ENCODE data around the gene ZNF516.
A peak's percentile ranks its signal among the peaks of the same experiment; 100 is the strongest.

The ZNF516 gene

GRCh38 chr18:76419811-76420210, 75.2 kb downstream of the ZNF516 start:
- no peak for DNase-seq (ENCODE audit: low read depth)

- DNase-seq (ENCODE audit: low read depth): peak; percentile 32
Observed at GRCh38 chr18:76416911-76417310, 78.1 kb downstream of the ZNF516 start.

DNA sequence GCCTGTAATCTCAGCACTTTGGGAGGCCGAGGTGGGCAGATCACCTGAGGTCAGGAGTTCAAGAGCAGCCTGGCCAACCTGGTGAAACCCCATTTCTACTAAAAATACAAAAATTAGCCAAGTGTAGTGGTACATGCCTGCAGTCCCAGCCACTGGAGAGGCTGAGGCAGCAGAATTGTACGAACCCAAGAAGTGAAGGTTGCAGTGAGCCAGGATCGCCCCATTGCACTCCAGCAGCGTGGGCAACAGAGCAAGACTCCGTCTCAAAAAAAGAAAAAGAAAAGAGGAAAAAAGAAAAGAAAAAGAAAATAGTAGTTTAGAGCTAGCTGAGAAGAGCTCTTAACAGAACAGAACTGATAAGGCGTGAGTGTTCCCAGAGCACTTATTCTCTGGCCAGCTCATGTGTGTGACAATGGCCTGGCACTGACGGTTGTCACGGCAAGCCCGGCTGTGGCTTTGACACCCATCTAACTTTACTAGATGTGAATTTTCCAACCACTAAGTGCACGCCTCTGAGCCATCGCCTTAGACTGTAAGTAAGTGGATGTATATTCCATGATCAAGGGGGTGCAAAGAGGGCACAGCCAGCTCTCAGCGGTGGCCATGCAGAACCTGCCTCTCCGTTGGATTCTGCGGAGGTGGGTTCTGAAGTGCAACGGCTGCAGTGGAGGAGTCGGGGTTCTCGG, 80.0 kb downstream of the ZNF516 start:
- DNase-seq (ENCODE audit: low read depth): no peak

DNA sequence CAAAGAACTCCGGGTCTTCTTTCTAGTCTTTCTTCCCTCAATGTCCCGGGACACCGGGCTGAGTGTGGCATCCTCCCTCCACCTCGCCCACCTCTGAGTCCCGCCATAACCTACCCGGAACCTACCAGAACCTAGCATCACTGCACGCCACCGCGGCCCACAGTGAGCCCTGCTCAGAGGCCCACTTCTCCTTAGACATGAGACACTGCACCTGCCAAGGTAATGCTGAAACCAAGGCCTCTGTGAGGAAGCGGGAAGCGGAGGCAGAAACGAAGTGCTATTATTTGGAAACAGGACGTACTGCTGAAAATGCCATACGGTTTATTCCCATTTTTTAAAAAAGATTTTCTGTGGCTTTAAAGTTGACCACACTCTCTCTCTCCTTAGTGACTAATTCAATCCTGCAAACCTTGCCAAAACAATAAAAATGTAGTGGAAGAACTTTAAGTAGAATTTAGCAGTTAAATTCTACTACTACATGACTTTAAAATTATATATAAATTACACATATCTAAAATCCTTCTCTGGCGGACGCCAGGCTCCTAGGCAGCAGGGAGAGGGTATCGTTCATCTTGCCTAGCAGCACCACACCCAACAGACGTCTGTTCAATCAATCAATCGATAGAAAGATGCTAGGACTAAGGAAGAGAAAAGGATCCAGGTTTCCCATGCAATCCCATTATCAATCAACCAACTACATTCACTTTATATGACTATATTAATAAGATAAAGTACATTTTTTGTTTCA, 82.0 kb downstream of the ZNF516 start:
- no peak for DNase-seq (ENCODE audit: low read depth)

DNA sequence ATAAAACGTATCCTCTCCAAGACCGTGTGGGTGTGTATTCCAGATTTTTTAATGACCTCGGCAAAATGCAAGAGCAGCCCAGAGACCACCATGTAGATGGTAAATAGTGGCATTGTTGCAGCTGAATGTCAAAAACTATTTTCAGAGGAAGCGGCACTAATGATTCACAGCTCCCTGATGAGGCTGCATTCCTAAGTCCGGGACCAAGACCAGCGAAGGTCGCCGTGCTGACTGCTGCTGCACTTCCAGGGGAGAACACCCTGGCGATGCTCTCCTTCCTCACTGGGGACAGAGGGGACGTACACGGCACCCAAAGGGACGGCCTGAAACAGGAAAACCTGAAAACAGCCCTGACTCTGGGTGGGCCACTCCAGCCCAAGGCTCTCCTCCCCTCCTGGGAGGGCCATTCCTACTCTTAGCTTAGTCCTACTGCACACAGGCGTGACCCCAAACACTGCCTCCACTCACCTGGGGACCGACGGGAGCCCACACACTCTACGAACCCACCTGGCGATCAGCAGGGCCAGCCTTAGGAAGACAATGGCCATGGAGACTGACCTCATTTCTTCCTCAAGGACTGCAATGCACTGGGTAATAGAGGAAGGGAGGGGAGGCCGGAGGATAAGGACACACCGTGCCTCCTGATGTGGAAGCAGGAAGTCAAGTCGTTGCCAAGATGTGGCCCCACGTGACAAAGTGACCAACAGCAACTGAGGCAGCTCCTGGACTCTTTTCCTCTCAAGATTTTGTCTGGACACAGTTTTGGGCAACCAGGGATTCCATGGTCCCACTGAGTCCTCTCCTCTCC, 82.8 kb downstream of the ZNF516 start:
- no peak for DNase-seq (ENCODE audit: low read depth)

DNA sequence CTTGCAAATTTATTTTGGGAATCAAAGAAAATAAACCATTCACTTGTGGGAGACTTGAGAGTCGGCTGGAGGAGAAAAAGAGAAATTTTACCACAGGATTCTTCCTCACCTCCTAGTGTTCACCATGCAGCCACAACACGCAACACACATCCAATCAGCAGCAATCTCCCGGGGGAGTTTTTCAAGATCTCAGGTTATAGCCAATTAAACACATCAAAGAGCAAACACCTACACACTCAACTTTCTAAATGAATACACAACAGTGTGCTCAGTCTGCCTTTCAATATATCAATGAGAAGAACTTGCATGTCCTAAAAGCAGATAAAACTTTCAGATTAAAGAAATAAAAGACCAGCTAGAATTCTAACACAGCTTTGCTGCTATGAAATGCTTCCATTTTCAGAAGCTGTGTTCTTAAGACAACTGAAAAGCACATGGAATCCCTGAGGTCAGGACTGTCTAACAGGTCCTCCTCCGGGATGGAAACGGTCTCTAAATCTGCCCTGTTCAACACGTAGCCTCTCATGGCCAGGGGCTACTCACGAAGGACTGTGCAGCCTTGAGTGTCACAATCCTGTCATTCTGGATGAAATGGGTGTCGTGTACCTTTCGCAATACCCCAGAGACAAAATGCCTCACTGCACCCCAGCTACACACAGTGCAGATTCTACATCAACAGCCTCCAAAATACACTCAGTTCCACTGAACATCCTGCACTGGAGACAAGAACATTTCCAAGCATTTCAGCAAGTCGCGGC, 84.2 kb downstream of the ZNF516 start:
- no peak for DNase-seq (ENCODE audit: low read depth)

DNA sequence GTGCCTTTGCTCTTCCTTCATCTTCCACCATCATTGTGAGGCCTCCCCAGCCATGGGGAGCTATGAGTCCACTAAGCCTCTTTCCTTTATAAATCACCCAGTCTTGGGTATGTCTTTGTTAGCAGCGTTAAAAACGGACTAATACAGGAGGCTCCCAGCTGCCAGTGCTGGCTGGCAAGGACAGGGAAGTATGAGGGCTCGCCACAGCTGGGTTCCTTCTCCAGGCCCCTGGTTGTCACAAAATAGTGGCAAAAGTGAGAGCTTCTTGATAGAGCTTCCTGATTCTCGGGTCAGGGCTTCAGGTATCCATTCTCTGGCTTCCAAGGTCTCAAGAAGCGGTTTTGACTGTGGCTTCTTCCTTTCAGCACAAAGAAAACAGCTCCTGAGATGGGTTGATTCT, 85.0 kb downstream of the ZNF516 start:
- DNase-seq (ENCODE audit: low read depth): no peak

GRCh38 chr18:76408480-76409067, 86.5 kb downstream of the ZNF516 start:
- DNase-seq (ENCODE audit: low read depth): no peak

- DNase-seq (ENCODE audit: low read depth): no peak
Observed at GRCh38 chr18:76407681-76408080, 87.4 kb downstream of the ZNF516 start.

GRCh38 chr18:76406791-76407190, 88.3 kb downstream of the ZNF516 start:
- DNase-seq (ENCODE audit: low read depth): no peak

DNA sequence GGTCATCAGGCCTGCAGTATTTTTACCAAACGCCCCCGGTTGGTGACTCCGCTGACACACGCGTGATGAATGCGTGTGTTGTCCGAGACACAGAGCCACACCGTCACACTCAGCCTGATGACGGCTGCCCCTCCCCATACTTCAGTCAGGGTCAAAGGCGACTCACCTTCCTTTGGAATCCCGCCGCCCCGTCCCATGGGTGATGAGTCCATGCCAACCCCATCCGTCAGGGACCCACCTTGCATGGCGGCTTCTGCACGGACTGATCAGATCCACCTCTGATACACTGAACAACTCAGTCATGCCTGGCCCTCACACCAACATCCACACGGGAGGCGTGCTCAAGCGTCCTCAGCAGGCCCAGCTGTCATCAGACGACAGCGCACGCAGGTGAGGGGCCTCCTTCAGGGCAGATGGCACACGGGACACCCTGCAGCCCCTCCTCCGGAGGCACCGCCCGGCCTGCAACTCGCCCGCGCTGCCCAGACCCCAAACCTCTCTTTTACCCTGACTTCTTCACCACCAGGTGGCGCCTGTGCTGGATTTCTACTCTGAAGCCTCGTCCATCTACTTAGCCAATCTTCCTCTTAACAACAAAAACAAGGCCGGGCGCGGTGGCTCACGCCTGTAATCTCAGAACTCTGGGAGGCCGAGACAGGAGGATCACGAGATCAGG, 89.2 kb downstream of the ZNF516 start:
- peak; percentile 22 for DNase-seq (ENCODE audit: low read depth)

- DNase-seq (ENCODE audit: low read depth): no peak
Observed at GRCh38 chr18:76405280-76405679, 89.8 kb downstream of the ZNF516 start.

- no peak for DNase-seq (ENCODE audit: low read depth)
Observed at GRCh38 chr18:76404345-76404831, 90.7 kb downstream of the ZNF516 start.

GRCh38 chr18:76402026-76402990, 92.7 kb downstream of the ZNF516 start:
- DNase-seq (ENCODE audit: low read depth): no peak

DNA sequence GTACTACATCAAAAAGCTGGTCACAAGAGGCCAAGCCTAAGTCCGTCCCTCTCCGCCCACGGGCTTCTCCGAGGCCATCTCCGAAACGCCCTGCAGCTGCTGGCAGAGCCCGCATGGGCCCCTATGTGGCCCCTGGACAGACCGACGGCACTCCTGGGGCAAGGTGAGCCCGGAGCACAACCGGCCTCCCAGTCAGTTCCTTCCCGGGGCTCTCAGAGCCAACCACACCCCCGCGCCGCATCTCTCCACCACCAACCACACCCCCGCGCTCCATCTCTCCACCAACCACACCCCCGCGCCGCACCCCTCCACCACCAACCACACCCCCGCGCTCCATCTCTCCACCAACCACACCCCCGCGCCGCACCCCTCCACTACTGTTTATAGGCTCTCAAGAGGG, 93.5 kb downstream of the ZNF516 start:
- no peak for DNase-seq (ENCODE audit: low read depth)

GRCh38 chr18:76399613-76400391, 95.2 kb downstream of the ZNF516 start:
- no peak for DNase-seq (ENCODE audit: low read depth)

DNA sequence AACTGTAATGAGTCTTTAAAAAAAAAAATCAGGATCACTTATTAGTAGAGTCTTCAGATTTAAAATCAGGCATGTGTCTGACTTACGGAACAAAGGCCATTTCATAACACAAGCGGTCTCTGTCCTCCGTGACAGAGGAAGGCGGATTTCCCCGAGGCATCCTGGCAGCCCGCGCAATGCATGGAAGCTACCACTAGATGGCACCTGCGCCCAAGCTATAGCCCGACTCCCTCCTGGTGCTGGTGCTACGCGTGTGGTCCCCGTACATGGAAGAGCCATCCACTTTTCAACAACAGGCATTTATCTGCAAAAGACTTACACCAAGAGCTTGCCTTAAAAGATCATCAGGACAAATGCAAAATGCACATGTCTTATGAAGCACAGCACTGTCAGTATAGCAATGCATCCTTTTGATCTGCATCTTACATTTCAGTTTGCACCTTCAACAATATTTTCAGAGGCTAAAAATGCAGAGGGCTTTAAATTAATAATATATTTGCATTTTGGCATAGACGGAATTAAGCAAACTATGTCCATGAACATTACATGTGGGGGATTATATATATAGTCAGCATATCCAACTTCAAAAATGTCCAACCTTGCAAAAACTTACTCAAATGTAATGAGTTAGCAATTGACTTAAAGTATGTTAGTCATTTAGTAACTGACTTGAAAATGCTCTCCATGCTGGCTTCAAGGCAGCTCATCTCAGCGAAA, 96.0 kb downstream of the ZNF516 start:
- peak; percentile 55 for DNase-seq (ENCODE audit: low read depth)

GRCh38 chr18:76398295-76398694, 96.7 kb downstream of the ZNF516 start:
- DNase-seq (ENCODE audit: low read depth): no peak
